ENCODE results near the gene TINCR.
A peak's percentile ranks its signal among the peaks of the same experiment; 100 is the strongest.

DNA sequence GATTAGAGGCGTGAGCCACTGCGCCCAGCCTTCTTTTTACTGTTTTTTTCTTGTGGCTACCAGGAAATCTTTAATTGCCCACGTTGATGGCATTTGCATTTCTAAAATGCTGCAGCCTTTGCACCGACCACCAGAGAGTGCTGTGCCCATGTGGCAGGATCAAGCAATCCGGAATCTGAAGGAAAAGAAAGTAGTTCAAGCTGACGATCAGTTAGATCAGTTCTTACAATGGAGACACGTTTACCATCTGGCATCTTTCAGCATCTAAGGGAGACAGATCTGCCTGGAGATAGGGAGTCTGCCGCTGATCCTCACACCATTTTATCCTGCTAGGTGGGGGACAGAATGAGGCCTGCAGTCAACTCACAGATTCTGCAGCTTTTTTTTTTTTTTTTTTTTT, 19.9 kb downstream of the TINCR start:
- TF ChIP-seq, protein P1, sequence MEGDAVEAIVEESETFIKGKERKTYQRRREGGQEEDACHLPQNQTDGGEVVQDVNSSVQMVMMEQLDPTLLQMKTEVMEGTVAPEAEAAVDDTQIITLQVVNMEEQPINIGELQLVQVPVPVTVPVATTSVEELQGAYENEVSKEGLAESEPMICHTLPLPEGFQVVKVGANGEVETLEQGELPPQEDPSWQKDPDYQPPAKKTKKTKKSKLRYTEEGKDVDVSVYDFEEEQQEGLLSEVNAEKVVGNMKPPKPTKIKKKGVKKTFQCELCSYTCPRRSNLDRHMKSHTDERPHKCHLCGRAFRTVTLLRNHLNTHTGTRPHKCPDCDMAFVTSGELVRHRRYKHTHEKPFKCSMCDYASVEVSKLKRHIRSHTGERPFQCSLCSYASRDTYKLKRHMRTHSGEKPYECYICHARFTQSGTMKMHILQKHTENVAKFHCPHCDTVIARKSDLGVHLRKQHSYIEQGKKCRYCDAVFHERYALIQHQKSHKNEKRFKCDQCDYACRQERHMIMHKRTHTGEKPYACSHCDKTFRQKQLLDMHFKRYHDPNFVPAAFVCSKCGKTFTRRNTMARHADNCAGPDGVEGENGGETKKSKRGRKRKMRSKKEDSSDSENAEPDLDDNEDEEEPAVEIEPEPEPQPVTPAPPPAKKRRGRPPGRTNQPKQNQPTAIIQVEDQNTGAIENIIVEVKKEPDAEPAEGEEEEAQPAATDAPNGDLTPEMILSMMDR (IDR thresholded peaks at IDR 0.05), result peak; percentile 19 to 64 (median 55)
- no peak for TF ChIP-seq POLR2A (IDR thresholded peaks at IDR 0.05)
- TF ChIP-seq POLR2AphosphoS5 (IDR thresholded peaks at IDR 0.05), result no peak
